Fibroblast of pulmonary artery (primary cell): ENCODE data around the gene PKMYT1.
"Not testable (repeated sequence)": the region's sequence is repeated elsewhere in the genome, so short reads cannot be mapped to it uniquely, and the experiment has no call there.

Source experiments
- DNase-seq: peaks from one replicate; pipeline ENCODE4 v3.0.0-alpha.2; 2010; ENCODE audit warnings: low read depth
- H3K4me3 ChIP-seq: replicated peaks from 2 replicates; pipeline ENCODE4 v1.5.1; 2011; ENCODE audit warnings: low read depth, mild to moderate bottlenecking, control low read depth, low read length, moderate library complexity
- CTCF ChIP-seq: IDR thresholded peaks from 2 replicates; pipeline ENCODE4 v1.5.1; 2011; ENCODE audit warnings: mild to moderate bottlenecking, control low read depth, low read length, inconsistent platforms; ENCODE audit errors: missing control alignments

PKMYT1 gene

DNA sequence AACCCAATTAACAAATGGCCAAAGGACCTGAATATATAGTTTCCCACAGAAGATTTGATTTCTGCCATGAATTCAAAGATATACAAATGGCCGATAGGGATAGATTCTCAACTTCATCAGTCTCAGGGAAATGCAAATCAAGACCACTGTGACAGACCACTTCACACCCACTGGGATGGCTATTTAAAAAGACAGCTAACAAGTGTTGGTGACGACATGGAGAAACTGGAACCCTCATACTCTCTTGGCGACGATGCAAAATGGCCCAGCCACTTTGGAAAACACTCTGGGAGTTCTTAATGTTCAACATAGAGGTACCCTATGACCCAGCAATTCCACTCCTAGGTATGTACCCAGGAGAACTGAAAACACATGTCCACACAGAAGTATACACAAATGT lies 33.6 kb downstream of the PKMYT1 start:
- no peak for DNase-seq
- no peak for TF ChIP-seq CTCF
- H3K4me3 ChIP-seq, result no peak overlapping the region

DNA sequence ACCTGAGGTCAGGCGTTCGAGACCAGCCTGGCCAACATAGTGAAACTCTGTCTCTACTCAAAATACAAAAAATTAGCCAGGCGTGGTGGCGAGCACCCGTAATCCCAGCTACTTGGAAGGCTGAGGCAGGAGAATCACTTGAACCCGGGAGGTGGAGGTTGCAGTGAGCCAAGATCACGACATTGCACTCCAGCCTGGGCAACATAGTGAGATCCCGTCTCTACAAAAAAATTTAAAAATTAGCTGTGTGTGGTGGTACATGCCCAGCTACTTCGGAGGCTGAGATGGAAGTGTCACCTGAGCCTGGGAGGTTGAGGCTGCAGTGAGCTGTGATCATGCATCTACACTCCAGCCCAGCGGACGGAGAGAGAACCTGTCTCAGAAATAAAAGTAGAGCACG lies 36.5 kb downstream of the PKMYT1 start:
- not testable (repeated sequence) for DNase-seq, H3K4me3 ChIP-seq

- DNase-seq, result no peak
- H3K4me3 ChIP-seq, result no peak overlapping the region
- TF ChIP-seq CTCF, result no peak
Observed at GRCh38 chr16:2942045-2942444, 38.2 kb downstream of the PKMYT1 start.

DNA sequence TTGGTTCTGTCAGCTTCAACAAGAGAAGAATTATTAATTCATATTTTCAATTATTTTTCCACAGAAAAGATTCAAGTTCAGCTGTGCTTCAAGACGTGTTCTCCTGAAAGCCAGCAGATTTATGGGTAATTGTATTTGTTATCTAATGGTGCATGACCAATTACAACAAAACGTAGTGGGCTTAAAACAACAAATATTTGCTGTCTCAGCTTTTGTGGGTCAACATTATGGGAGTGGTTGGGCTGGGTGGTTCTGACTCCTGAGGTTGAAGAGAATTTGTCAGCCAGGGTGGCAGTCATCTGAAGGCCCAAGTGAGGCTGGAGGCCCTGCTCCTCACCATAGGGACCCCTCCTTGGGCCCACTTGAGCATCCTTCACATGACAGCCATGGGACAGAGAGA lies 40.3 kb downstream of the PKMYT1 start:
- no peak overlapping the region for H3K4me3 ChIP-seq
- DNase-seq, result no peak
- no peak for TF ChIP-seq CTCF

DNA sequence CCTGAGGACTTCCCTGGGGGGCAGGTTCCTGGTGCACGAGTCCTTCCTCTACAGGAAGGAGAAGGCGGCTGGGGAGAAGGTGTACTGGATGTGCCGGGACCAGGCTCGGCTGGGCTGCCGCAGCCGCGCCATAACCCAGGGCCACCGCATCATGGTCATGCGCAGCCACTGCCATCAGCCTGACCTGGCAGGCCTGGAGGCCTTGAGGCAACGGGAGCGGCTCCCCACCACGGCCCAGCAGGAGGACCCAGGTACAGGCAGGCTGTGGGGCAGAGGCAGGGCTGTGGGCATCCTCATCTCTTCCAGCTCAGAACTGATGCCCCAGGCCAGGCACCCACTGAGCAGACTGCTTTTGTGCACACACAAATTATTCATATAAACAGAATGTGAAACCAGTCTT lies 42.0 kb downstream of the PKMYT1 start:
- no peak for DNase-seq
- no peak for TF ChIP-seq CTCF
- no peak overlapping the region for H3K4me3 ChIP-seq

GRCh38 chr16:2937170-2937569 lies 43.1 kb downstream of the PKMYT1 start:
- no peak overlapping the region for H3K4me3 ChIP-seq
- TF ChIP-seq CTCF, result no peak
- no peak for DNase-seq

- no peak for DNase-seq
- TF ChIP-seq CTCF, result no peak
- H3K4me3 ChIP-seq, result no peak overlapping the region
Observed at GRCh38 chr16:2936436-2937011, 43.7 kb downstream of the PKMYT1 start.
